DOHH2 (cell line): ENCODE measurements around the gene CD36.

Experiments
- H3F3A ChIP-seq: fragments of 200-600 bp; sonication (generic), shearing (Covaris generic); 2 replicates; pipeline ENCODE4 v1.6.0; 2016; ENCODE audit warnings: antibody characterized with exemption, mild to moderate bottlenecking; ENCODE audit not compliant: control insufficient read depth, insufficient read depth
- H3K27ac ChIP-seq: fragments of 200-600 bp; sonication (generic); 2 replicates; pipeline ENCODE4 v1.5.1; 2014; ENCODE audit warnings: low read depth, mild to moderate bottlenecking, low read length, moderate library complexity
- H3K27me3 ChIP-seq: fragments of 200-600 bp; sonication (generic); 2 replicates; pipeline ENCODE4 v1.6.1; 2014; ENCODE audit warnings: mild to moderate bottlenecking, low read length, mixed read lengths; ENCODE audit not compliant: control insufficient read depth
- H3K36me3 ChIP-seq: fragments of 200-600 bp; sonication (generic); 2 replicates; pipeline ENCODE4 v1.6.1; 2014; ENCODE audit warnings: mild to moderate bottlenecking, low read length, moderate library complexity, mixed read lengths; ENCODE audit not compliant: control insufficient read depth
- H3K4me1 ChIP-seq: fragments of 200-600 bp; sonication (generic); 2 replicates; pipeline ENCODE4 v1.6.1; 2014; ENCODE audit warnings: mild to moderate bottlenecking, low read length, mixed read lengths; ENCODE audit not compliant: control insufficient read depth
- H3K4me2 ChIP-seq: fragments of 200-600 bp; sonication (generic); 2 replicates; pipeline ENCODE4 v1.6.0; 2014; ENCODE audit warnings: mild to moderate bottlenecking, low read length, moderate library complexity
- H3K4me3 ChIP-seq: fragments of 200-600 bp; sonication (generic); 2 replicates; pipeline ENCODE4 v1.5.1; 2014; ENCODE audit warnings: mild to moderate bottlenecking, low read length, mixed read lengths
- H3K79me2 ChIP-seq: fragments of 200-600 bp; sonication (generic); 2 replicates; pipeline ENCODE4 v1.6.1; 2014; ENCODE audit warnings: mild to moderate bottlenecking, low read length, mixed read lengths; ENCODE audit not compliant: control insufficient read depth
- H3K9me2 ChIP-seq: fragments of 200-600 bp; sonication (generic); replicated peaks from 2 replicates; pipeline ENCODE4 v1.6.1; 2014; ENCODE audit warnings: mild to moderate bottlenecking, low read length, mixed read lengths; ENCODE audit not compliant: control insufficient read depth
- H3K9me3 ChIP-seq: fragments of 200-600 bp; sonication (generic); 2 replicates; pipeline ENCODE4 v1.6.1; 2014; ENCODE audit warnings: antibody characterized with exemption, low read length, mixed read lengths; ENCODE audit not compliant: control insufficient read depth, insufficient read depth
- H4K20me1 ChIP-seq: fragments of 200-600 bp; sonication (generic); 2 replicates; pipeline ENCODE4 v1.6.0; 2014; ENCODE audit warnings: low read depth, mild to moderate bottlenecking, antibody characterized with exemption, low read length, moderate library complexity; ENCODE audit not compliant: control insufficient read depth, insufficient read depth
- CTCF ChIP-seq: fragments of 200-600 bp; sonication (generic); IDR thresholded peaks from one replicate; pipeline ENCODE4 v1.5.1; 2014; ENCODE audit warnings: antibody characterized with exemption, mild to moderate bottlenecking, low read depth, low read length; ENCODE audit not compliant: poor library complexity, severe bottlenecking
- EZH2phosphoT487 ChIP-seq: fragments of 200-600 bp; sonication (generic); IDR thresholded peaks from 2 replicates; pipeline ENCODE4 v1.6.1; 2017; ENCODE audit warnings: borderline replicate concordance, mild to moderate bottlenecking, antibody characterized with exemption, low read length, moderate library complexity, mixed read lengths

The CD36 gene

GRCh38 chr7:80654887-80655340 is 16.5 kb downstream of the CD36 start:
- H3F3A ChIP-seq, result no peaks in the 10 kb centered on the region
- TF ChIP-seq EZH2phosphoT487 (no peak), CTCF (no peak)
- H3K9me3 ChIP-seq, result no peaks in the 10 kb centered on the region

GRCh38 chr7:80656029-80656428 is 17.6 kb downstream of the CD36 start:
- Histone ChIP-seq H3K4me3 (no peak overlapping the region), H3K27ac (no peak overlapping the region), H3K9me3 (no peaks in the 10 kb centered on the region), H3K27me3 (no peaks in the 10 kb centered on the region), H3F3A (no peaks in the 10 kb centered on the region), H4K20me1 (no peaks in the 10 kb centered on the region), H3K9me2 (no peaks in the 10 kb centered on the region), H3K36me3 (no peaks in the 10 kb centered on the region), H3K4me1 (no peaks in the 10 kb centered on the region), H3K4me2 (no peak overlapping the region), H3K79me2 (no peaks in the 10 kb centered on the region)
- TF ChIP-seq CTCF (no peak), EZH2phosphoT487 (no peak)

More at GRCh38 chr7:80654887-80655340, 16.5 kb downstream of the CD36 start:
- Histone ChIP-seq H3K36me3 (no peaks in the 10 kb centered on the region), H3K4me3 (no peak overlapping the region), H3K4me2 (no peak overlapping the region), H3K9me2 (no peaks in the 10 kb centered on the region), H4K20me1 (no peaks in the 10 kb centered on the region), H3K27ac (no peak overlapping the region), H3K27me3 (no peaks in the 10 kb centered on the region), H3K79me2 (no peaks in the 10 kb centered on the region), H3K4me1 (no peaks in the 10 kb centered on the region)

- Histone ChIP-seq H4K20me1 (no peaks in the 10 kb centered on the region), H3F3A (no peaks in the 10 kb centered on the region), H3K79me2 (no peaks in the 10 kb centered on the region), H3K27ac (no peak overlapping the region), H3K9me2 (no peaks in the 10 kb centered on the region), H3K9me3 (no peaks in the 10 kb centered on the region), H3K36me3 (no peaks in the 10 kb centered on the region), H3K4me2 (no peak overlapping the region), H3K27me3 (no peaks in the 10 kb centered on the region), H3K4me3 (no peak overlapping the region), H3K4me1 (no peaks in the 10 kb centered on the region)
- TF ChIP-seq CTCF (peak; percentile 64), EZH2phosphoT487 (no peak)
Measured at GRCh38 chr7:80659120-80660055, 20.9 kb downstream of the CD36 start.
